IMR-90 (cell line): ENCODE results near the gene ACADS. TPM values are rescaled to one million over a fixed set of nuclear protein-coding genes. Genes with fewer than 3 reads are reported as not detected.

Experiments used
- ATAC-seq: fragments of 200-7000 bp; cut with Tn5 transposase; 2 replicates; pipeline ENCODE4 v1.9.1; 2020; ENCODE audit warnings: low read depth, mild to moderate bottlenecking, moderate library complexity
- BruUV-seq: library from RNA; stranded (reverse); fragments of 400-500 nt; replicated peaks from 2 replicates; lab custom pipeline; 2021; lab: Mats Ljungman, UMichigan
- CTCF ChIA-PET: fragments of 300-600 bp; formaldehyde crosslinking; extraction: SDS; loops from one replicate; lab custom pipeline; 2021; ENCODE audit warnings: antibody characterized with exemption; lab: Yijun Ruan, JAX
- POLR2A ChIA-PET: fragments of 300-600 bp; sonication (Branson Sonifier 250); formaldehyde crosslinking; loops from one replicate; lab custom pipeline; 2022; ENCODE audit warnings: antibody characterized with exemption; ENCODE audit not compliant: unreplicated experiment; lab: Charles Lee
- DNase-seq: peaks from one replicate; pipeline ENCODE4 v3.0.0; 2013
- H2AFZ ChIP-seq: replicated peaks from 2 replicates; pipeline ENCODE3; 2013; ENCODE audit warnings: low read length, mild to moderate bottlenecking; ENCODE audit not compliant: poor library complexity
- H2AK5ac ChIP-seq: 2 replicates; pipeline ENCODE4 v1.6.1; 2013; ENCODE audit warnings: low read depth, low read length, inconsistent platforms
- H2AK9ac ChIP-seq: replicated peaks from 2 replicates; pipeline ENCODE3; 2013; ENCODE audit warnings: mild to moderate bottlenecking, low read depth, low read length, moderate library complexity; ENCODE audit not compliant: poor library complexity
- H2BK120ac ChIP-seq: 2 replicates; pipeline ENCODE4 v1.6.1; 2013; ENCODE audit warnings: low read depth, low read length, inconsistent platforms
- H2BK15ac ChIP-seq: 3 replicates; pipeline ENCODE4 v1.6.1; 2013; ENCODE audit warnings: low read depth, low read length, inconsistent platforms
- H2BK20ac ChIP-seq: 2 replicates; pipeline ENCODE4 v1.6.1; 2013; ENCODE audit warnings: low read depth, mild to moderate bottlenecking, inconsistent platforms, low read length, moderate library complexity
- H2BK5ac ChIP-seq: 2 replicates; pipeline ENCODE4 v1.6.1; 2013; ENCODE audit warnings: mild to moderate bottlenecking, low read depth, low read length, inconsistent platforms; ENCODE audit not compliant: poor library complexity, severe bottlenecking
- H3K14ac ChIP-seq: replicated peaks from 2 replicates; pipeline ENCODE4 v1.6.1; 2013; ENCODE audit warnings: low read depth, low read length, inconsistent platforms
- H3K18ac ChIP-seq: 2 replicates; pipeline ENCODE4 v1.6.1; 2013; ENCODE audit warnings: low read depth, low read length, control low read depth
- H3K23ac ChIP-seq: 2 replicates; pipeline ENCODE4 v1.6.1; 2013; ENCODE audit warnings: low read depth, low read length, inconsistent platforms
- H3K27ac ChIP-seq: 2 replicates; pipeline ENCODE4 v1.5.1; 2013; ENCODE audit warnings: mild to moderate bottlenecking, control low read depth, low read length; ENCODE audit not compliant: insufficient read depth
- H3K27me3 ChIP-seq: 2 replicates; pipeline ENCODE4 v1.6.1; 2013; ENCODE audit warnings: low read length; ENCODE audit not compliant: control insufficient read depth, insufficient read depth
- H3K36me3 ChIP-seq: 2 replicates; pipeline ENCODE4 v1.6.1; 2013; ENCODE audit warnings: low read length, mixed read lengths; ENCODE audit not compliant: control insufficient read depth, insufficient read depth
- H3K4ac ChIP-seq: 2 replicates; pipeline ENCODE4 v1.6.1; 2013; ENCODE audit warnings: low read depth, low read length, inconsistent platforms
- H3K4me1 ChIP-seq: 2 replicates; pipeline ENCODE4 v1.6.1; 2013; ENCODE audit warnings: low read length, mixed read lengths; ENCODE audit not compliant: control insufficient read depth, insufficient read depth
- H3K4me2 ChIP-seq: 2 replicates; pipeline ENCODE4 v1.6.1; 2013; ENCODE audit warnings: low read depth, mild to moderate bottlenecking, control low read depth, low read length, moderate library complexity
- H3K4me3 ChIP-seq: 2 replicates; pipeline ENCODE4 v1.5.1; 2013; ENCODE audit warnings: low read depth, mild to moderate bottlenecking, control low read depth, low read length, moderate library complexity; ENCODE audit not compliant: insufficient read depth
- H3K56ac ChIP-seq: 2 replicates; pipeline ENCODE4 v1.6.1; 2013; ENCODE audit warnings: low read length, inconsistent platforms; ENCODE audit not compliant: insufficient read depth; ENCODE audit errors: extremely low read depth
- H3K79me1 ChIP-seq, 2 experiments: 2 replicates each; pipeline ENCODE4 v1.6.1; 2013; ENCODE audit warnings: low read length in 2 of 2, inconsistent platforms in 1 of 2, low read depth in 1 of 2
- H3K9ac ChIP-seq: 2 replicates; pipeline ENCODE4 v1.6.1; 2013; ENCODE audit warnings: low read depth, low read length, control low read depth
- H3K9me1 ChIP-seq: 2 replicates; pipeline ENCODE4 v1.6.1; 2013; ENCODE audit warnings: low read length, inconsistent platforms; ENCODE audit not compliant: insufficient read depth
- H3K9me3 ChIP-seq: 2 replicates; pipeline ENCODE4 v1.6.1; 2013; ENCODE audit warnings: low read length; ENCODE audit not compliant: control insufficient read depth, insufficient read depth
- H4K20me1 ChIP-seq: 2 replicates; pipeline ENCODE4 v1.6.1; 2013; ENCODE audit warnings: low read length, inconsistent platforms; ENCODE audit not compliant: insufficient read depth
- H4K5ac ChIP-seq: 2 replicates; pipeline ENCODE4 v1.6.1; 2013; ENCODE audit warnings: mild to moderate bottlenecking, low read depth, low read length, control low read depth
- H4K8ac ChIP-seq, 2 experiments: 2 replicates each; pipeline ENCODE4 v1.6.1; 2013; ENCODE audit warnings: low read depth in 2 of 2, low read length in 2 of 2, control low read depth in 1 of 2, inconsistent platforms in 1 of 2
- H4K91ac ChIP-seq: 2 replicates; pipeline ENCODE4 v1.6.1; 2013; ENCODE audit warnings: low read depth, low read length, inconsistent platforms; ENCODE audit not compliant: insufficient read depth
- CEBPB ChIP-seq: IDR thresholded peaks from 2 replicates; pipeline ENCODE4 v1.6.1; 2012; ENCODE audit warnings: low read depth, low read length, improper control_type of control experiment
- CHD1 ChIP-seq: IDR thresholded peaks from 2 replicates; pipeline ENCODE4 v1.6.1; 2012; ENCODE audit warnings: low read depth, low read length, improper control_type of control experiment
- FOS ChIP-seq: fragments of 150-350 bp; IDR thresholded peaks from 2 replicates; pipeline ENCODE4 v1.6.1; 2016; ENCODE audit warnings: low read depth, low read length
- MXI1 ChIP-seq: IDR thresholded peaks from 2 replicates; pipeline ENCODE4 v1.6.1; 2012; ENCODE audit warnings: low read depth, mild to moderate bottlenecking, low read length, moderate library complexity, borderline replicate concordance
- NFE2L2 ChIP-seq: fragments of 150-350 bp; IDR thresholded peaks from 2 replicates; pipeline ENCODE4 v1.6.1; 2016; ENCODE audit warnings: low read depth, mild to moderate bottlenecking, low read length
- RFX5 ChIP-seq: IDR thresholded peaks from 2 replicates; pipeline ENCODE4 v1.8.0; 2012; ENCODE audit warnings: low read depth, mild to moderate bottlenecking, low read length, moderate library complexity
- dilution Hi-C: fragments of 300-500 bp; cut with HindIII; formaldehyde crosslinking; loops from one replicate; pipeline ENCODE4 v1.14.3; 2018; ENCODE audit warnings: low sequenced_read_pairs; ENCODE audit not compliant: unreplicated experiment
- in situ Hi-C: fragments of 300-500 bp; cut with MboI; formaldehyde crosslinking; loops from 3 replicates; pipeline ENCODE4 v1.14.3; 2019; ENCODE audit warnings: low sequenced_read_pairs, inconsistent platforms, mixed read lengths
- intact Hi-C: fragments of 100-400 bp; cut with micrococcal nuclease; formaldehyde crosslinking; loops from 2 replicates; pipeline ENCODE4 v1.10.0; 2022
- polyA plus RNA-seq, 3 experiments: library from polyadenylated mRNA; depleted of rRNA; stranded (reverse); fragments of >200 nt; gene quantifications; 2 replicates each; pipeline ENCODE4 v1.2.3, GENCODE V29; 2012; ENCODE audit warnings: low replicate concordance in 1 of 3
- total RNA-seq: library from RNA; depleted of rRNA; stranded (reverse); fragments of >200 nt; gene quantifications from 2 replicates; pipeline ENCODE4 v1.2.3, GENCODE V29; 2012
- TF ChIP-seq, protein P1 (sequence below): conservative IDR thresholded peaks from 2 replicates; pipeline ENCODE4 v1.5.1; 2012; ENCODE audit warnings: mild to moderate bottlenecking, low read depth, low read length, improper control_type of control experiment

The ACADS gene
- total and polyA plus RNA-seq, 2 of the 4 experiments (the other 2 are of a cell fraction): 2.9 to 5.5 TPM

GRCh38 chr12:120754792-120755191 lies 29.2 kb downstream of the ACADS start:
- POLR2A ChIA-PET: no interaction called here
- intact Hi-C loops: no loop called here

More at GRCh38 chr12:120754792-120755191, 29.2 kb downstream of the ACADS start:
- Histone ChIP-seq H2BK15ac (no peak overlapping the region), H4K20me1 (no peaks in the 10 kb centered on the region), H3K9ac (no peak overlapping the region), H3K9me3 (peaks cover 3% of the 10 kb centered on the region; the same call in 1 of the 2 replicates), H3K14ac (no peak overlapping the region), H3K4me1 (no peaks in the 10 kb centered on the region), H3K4me2 (no peak overlapping the region), H3K27ac (no peak overlapping the region), H3K9me1 (no peaks in the 10 kb centered on the region), H3K56ac (no peak overlapping the region), H2AFZ (no peak overlapping the region), H3K4ac (no peak overlapping the region), H4K8ac (no peak overlapping the region), H3K23ac (no peak overlapping the region), H2AK9ac (no peak overlapping the region), H4K5ac (no peak overlapping the region), H2BK120ac (no peak overlapping the region), H3K18ac (no peak overlapping the region), H3K36me3 (no peaks in the 10 kb centered on the region), H2BK20ac (no peak overlapping the region), H3K79me1 (no peaks in the 10 kb centered on the region), H2BK5ac (no peak overlapping the region), H2AK5ac (no peak overlapping the region), H3K4me3 (no peak overlapping the region), H4K91ac (no peak overlapping the region), H3K27me3 (peaks cover 5% of the 10 kb centered on the region; the same call in 1 of the 2 replicates)
- dilution Hi-C loops: no loop called here
- in situ Hi-C loops: no loop called here
- TF ChIP-seq FOS: no peak
- TF ChIP-seq RFX5: no peak
- TF ChIP-seq, protein P1, sequence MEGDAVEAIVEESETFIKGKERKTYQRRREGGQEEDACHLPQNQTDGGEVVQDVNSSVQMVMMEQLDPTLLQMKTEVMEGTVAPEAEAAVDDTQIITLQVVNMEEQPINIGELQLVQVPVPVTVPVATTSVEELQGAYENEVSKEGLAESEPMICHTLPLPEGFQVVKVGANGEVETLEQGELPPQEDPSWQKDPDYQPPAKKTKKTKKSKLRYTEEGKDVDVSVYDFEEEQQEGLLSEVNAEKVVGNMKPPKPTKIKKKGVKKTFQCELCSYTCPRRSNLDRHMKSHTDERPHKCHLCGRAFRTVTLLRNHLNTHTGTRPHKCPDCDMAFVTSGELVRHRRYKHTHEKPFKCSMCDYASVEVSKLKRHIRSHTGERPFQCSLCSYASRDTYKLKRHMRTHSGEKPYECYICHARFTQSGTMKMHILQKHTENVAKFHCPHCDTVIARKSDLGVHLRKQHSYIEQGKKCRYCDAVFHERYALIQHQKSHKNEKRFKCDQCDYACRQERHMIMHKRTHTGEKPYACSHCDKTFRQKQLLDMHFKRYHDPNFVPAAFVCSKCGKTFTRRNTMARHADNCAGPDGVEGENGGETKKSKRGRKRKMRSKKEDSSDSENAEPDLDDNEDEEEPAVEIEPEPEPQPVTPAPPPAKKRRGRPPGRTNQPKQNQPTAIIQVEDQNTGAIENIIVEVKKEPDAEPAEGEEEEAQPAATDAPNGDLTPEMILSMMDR: no peak
- TF ChIP-seq MXI1: no peak
- TF ChIP-seq CHD1: no peak
- TF ChIP-seq CEBPB: no peak
- no peak for TF ChIP-seq NFE2L2
- DNase-seq: no peak
- ATAC-seq: no peak
- no TSS peak for BruUV-seq
- CTCF ChIA-PET: no interaction called here
